GM18526 (cell line): ENCODE results near the gene FGF1.

Experiments
- POLR2A ChIP-seq: IDR thresholded peaks from 3 replicates; pipeline ENCODE4 v1.6.1; 2011; ENCODE audit not compliant: insufficient read length; ENCODE audit errors: extremely low read depth

FGF1 gene

GRCh38 chr5:142644640-142645361 lies 41.1 kb downstream of the FGF1 start:
- no peak for TF ChIP-seq POLR2A

- no peak for TF ChIP-seq POLR2A
Observed at GRCh38 chr5:142644127-142644526, 41.8 kb downstream of the FGF1 start.

GRCh38 chr5:142643634-142644033 lies 42.3 kb downstream of the FGF1 start:
- no peak for TF ChIP-seq POLR2A

- TF ChIP-seq POLR2A, result no peak
Observed at GRCh38 chr5:142642427-142642826, 43.5 kb downstream of the FGF1 start.

- no peak for TF ChIP-seq POLR2A
Observed at GRCh38 chr5:142641711-142642110, 44.2 kb downstream of the FGF1 start.

- TF ChIP-seq POLR2A, result no peak
Observed at GRCh38 chr5:142640316-142641005, 45.4 kb downstream of the FGF1 start.

GRCh38 chr5:142639455-142639854 lies 46.4 kb downstream of the FGF1 start:
- TF ChIP-seq POLR2A, result no peak

- TF ChIP-seq POLR2A, result no peak
Observed at GRCh38 chr5:142637871-142638270, 48.0 kb downstream of the FGF1 start.

- TF ChIP-seq POLR2A, result no peak
Observed at GRCh38 chr5:142636698-142637324, 49.1 kb downstream of the FGF1 start.

GRCh38 chr5:142636093-142636492 lies 49.8 kb downstream of the FGF1 start:
- no peak for TF ChIP-seq POLR2A

- TF ChIP-seq POLR2A, result no peak
Observed at GRCh38 chr5:142634216-142635011, 51.5 kb downstream of the FGF1 start.

GRCh38 chr5:142630927-142631539 lies 54.9 kb downstream of the FGF1 start:
- TF ChIP-seq POLR2A, result no peak

- TF ChIP-seq POLR2A, result no peak
Observed at GRCh38 chr5:142627383-142628217, 58.3 kb downstream of the FGF1 start.

- no peak for TF ChIP-seq POLR2A
Observed at GRCh38 chr5:142626786-142627185, 59.1 kb downstream of the FGF1 start.
